ENCODE measurements around the gene SSH3. TPM values are rescaled to one million over a fixed set of nuclear protein-coding genes. Genes with fewer than 3 reads are reported as not detected.

SSH3 gene
- total RNA-seq, 1 donor from 2014 or later, result 37.7 TPM

GRCh38 chr11:67272327-67273259 lies 30.7 kb upstream of the SSH3 start:
- Histone ChIP-seq H3K4me1 (peaks cover 100% of the 10 kb centered on the region), H3K27ac (peak overlapping the region; percentile 93)
- intact Hi-C loops (cut with DNase I), result no loop called here

GRCh38 chr11:67273260-67273990 lies 29.9 kb upstream of the SSH3 start:
- intact Hi-C loops (cut with DNase I), result no loop called here
- peak overlapping the region; percentile 90 for H3K4me3 ChIP-seq
- ATAC-seq (no peak), DNase-seq (no peak)
- H3K27me3 ChIP-seq (ENCODE audit: low read depth), result no peaks in the 10 kb centered on the region
- no peak for TF ChIP-seq CTCF (IDR thresholded peaks at IDR 0.05)
- H3K4me1 ChIP-seq, result peaks cover 100% of the 10 kb centered on the region
- peaks cover 16% of the 10 kb centered on the region for H3K36me3 ChIP-seq
- peak overlapping the region; percentile 93 for H3K27ac ChIP-seq
- no peaks in the 10 kb centered on the region for H3K9me3 ChIP-seq

More at GRCh38 chr11:67272327-67273259, 30.7 kb upstream of the SSH3 start:
- Histone ChIP-seq H3K9me3 (no peaks in the 10 kb centered on the region), H3K4me3 (peak overlapping the region; percentile 90), H3K36me3 (peaks cover 21% of the 10 kb centered on the region), H3K27me3 (ENCODE audit: low read depth) (no peaks in the 10 kb centered on the region)
- DNase-seq (peak; percentile 48), ATAC-seq (no peak)
- TF ChIP-seq CTCF (IDR thresholded peaks at IDR 0.05), result no peak

- no peak for ATAC-seq
- Histone ChIP-seq H3K27me3 (ENCODE audit: low read depth) (no peaks in the 10 kb centered on the region), H3K27ac (peak overlapping the region; percentile 93), H3K36me3 (peaks cover 18% of the 10 kb centered on the region), H3K4me1 (peaks cover 100% of the 10 kb centered on the region), H3K9me3 (no peaks in the 10 kb centered on the region), H3K4me3 (peak overlapping the region; percentile 21)
- intact Hi-C loops (cut with DNase I), result no loop called here
- TF ChIP-seq CTCF (IDR thresholded peaks at IDR 0.05), result no peak
- DNase-seq, result peak; percentile 49
Observed at GRCh38 chr11:67274768-67275605, 28.3 kb upstream of the SSH3 start.

GRCh38 chr11:67275606-67276409 lies 27.5 kb upstream of the SSH3 start:
- H3K9me3 ChIP-seq, result no peaks in the 10 kb centered on the region
- TF ChIP-seq CTCF (IDR thresholded peaks at IDR 0.05), result no peak
- H3K27me3 ChIP-seq (ENCODE audit: low read depth), result no peaks in the 10 kb centered on the region
- no peak for ATAC-seq
- H3K4me3 ChIP-seq, result no peak overlapping the region
- peaks cover 26% of the 10 kb centered on the region for H3K36me3 ChIP-seq
- intact Hi-C loops (cut with DNase I), result no loop called here
- no peak for DNase-seq
- H3K27ac ChIP-seq, result peak overlapping the region; percentile 93
- peaks cover 100% of the 10 kb centered on the region for H3K4me1 ChIP-seq

Data from lower lobe of right lung (tissue), 2 donors.